HG03159 (cell line): ENCODE results near the gene LCE3D.
"Not testable (repeated sequence)": the region's sequence is repeated elsewhere in the genome, so short reads cannot be mapped to it uniquely, and the experiment has no call there.

ENCODE experiments used
- ATAC-seq: cut with Tn5 transposase; IDR thresholded peaks from one replicate; pipeline ENCODE4 v1.9.1; 2021; ENCODE audit warnings: mild to moderate bottlenecking, moderate library complexity; ENCODE audit not compliant: unreplicated experiment

The LCE3D gene, protein sequence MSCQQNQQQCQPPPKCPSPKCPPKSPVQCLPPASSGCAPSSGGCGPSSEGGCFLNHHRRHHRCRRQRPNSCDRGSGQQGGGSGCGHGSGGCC

DNA sequence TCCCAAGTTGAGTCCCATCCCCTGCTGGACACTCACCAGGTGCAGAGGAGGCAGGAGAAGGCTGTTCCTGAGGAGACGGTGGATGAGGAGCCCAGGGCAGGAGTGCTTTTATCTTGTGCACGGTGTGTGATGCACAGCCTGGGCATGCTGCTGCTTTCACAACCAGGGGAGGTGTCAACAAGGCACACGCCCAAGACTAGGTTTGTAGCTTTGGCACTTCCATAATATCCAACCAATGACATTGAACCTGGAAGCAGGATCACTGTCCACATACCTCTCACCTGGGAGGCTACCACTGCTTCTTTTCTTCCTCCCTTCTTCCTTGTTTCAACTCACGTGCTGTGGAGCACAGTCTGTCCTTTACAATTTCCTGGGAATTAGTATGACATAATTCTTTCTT is at the start of gene LCE3D:
LCE3D (minus strand) TSS at position 84 of the 400 bp plus-strand sequence. CDS start 580 bp downstream, outside the sequence.
- no peak for ATAC-seq

- no peak for ATAC-seq
Measured at GRCh38 chr1:152626744-152627143, 46.4 kb upstream of the LCE3D start.

DNA sequence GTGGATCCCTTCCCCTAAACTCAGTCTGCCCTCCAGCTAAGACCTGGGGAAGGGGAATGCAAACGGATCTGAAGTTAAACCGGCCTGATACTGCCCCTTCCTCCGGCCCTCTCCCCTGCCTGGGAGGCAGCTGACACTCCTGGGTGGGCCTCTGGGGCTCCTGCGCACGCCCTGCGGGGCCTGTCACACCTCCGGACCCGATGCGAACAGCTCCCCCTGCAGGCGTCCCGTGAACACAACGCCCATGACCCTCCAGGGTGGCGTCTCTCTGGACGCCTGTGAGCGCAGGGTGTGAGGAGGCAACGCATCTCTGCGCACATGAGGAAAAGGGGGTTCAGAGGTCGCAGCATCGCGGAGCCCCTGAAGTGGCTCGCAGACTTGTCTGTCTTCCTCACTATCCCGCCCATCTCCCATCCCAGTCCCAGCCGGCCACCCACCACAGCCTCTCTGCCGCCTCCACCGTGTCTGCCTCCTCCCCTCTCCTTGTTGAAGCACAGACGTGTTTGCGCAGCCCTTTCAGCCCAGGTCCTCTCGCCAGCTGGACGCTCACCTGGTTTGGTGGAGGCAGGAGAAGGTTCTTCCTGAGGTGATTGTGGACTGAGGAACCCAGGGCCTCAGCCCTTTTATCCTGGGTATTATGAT is 43.0 kb upstream of the LCE3D start:
- no peak for ATAC-seq

GRCh38 chr1:152622803-152623202 is 42.5 kb upstream of the LCE3D start, which contains the start of gene LCE3A:
Gene LCE3A (minus strand): TSS chr1:152623103. CDS start chr1:152623103, 0 bp downstream.
- ATAC-seq: no peak

DNA sequence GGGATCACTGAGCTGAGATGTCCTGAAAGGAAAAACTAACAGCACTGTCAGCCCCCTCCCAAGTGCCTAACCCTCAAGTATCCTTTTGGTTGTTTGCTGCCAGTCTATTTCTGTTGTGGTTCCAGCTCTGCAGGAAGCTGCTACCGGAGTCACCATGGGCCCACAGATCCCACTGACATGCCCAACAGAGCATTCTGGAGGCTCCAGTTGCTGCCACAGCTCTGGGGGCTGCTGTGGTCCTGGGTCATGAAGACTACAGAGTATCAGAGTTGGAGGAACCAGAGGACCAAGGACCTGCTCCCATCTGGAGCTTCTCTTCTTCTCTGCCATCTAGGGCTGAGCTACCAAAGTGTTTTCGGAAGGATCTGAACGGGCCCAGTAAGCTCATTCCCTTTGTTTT is 41.7 kb upstream of the LCE3D start:
- ATAC-seq: no peak

- ATAC-seq: no peak
Measured at GRCh38 chr1:152613511-152613910, 33.2 kb upstream of the LCE3D start, which contains the start of gene LCE3B. Gene LCE3B (plus strand): TSS chr1:152613811. CDS start chr1:152613811, 0 bp downstream.

DNA sequence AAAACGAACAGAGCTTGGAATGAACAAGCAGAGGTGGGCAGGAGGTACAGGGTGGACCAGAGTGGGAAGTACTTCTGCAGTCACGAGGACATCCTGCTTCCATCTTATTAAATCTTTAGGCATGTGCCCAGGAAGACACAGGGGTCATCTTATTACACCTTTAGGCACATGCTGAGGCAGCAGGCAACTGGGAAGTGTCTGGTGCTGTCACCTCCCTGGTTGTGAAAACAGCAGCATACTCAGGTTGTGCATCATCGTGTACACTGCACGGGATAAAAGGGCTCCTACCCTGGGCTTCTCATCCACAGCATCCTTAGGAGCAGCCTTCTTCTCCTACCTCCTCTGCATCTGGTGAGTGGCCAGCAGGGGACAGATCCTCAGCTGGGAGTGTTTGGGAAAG is 19.6 kb upstream of the LCE3D start, which contains the start of gene LCE3C:
LCE3C (plus strand) TSS at position 301 of the 400 bp plus-strand sequence. CDS start 498 bp downstream, outside the sequence.
- no peak for ATAC-seq

DNA sequence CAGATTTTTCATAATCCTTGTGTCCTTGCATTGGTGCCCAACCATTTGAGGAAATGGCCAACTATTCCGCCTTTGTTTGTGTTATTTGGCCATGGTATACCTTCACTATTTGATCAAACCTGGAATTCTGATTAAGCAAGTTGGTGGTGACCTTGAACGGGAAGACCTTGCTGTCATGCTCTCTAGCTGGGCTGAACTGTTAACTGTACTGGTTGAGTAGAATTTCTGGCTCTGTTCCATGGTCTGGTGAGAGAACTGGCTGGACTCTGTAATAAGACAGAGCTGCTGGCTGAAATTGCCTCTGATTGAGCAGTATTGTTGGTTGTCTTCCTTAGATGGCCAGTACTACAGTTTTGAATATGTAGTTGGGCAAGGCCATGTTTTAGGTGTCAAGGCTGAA is 16.7 kb upstream of the LCE3D start:
- no peak for ATAC-seq

DNA sequence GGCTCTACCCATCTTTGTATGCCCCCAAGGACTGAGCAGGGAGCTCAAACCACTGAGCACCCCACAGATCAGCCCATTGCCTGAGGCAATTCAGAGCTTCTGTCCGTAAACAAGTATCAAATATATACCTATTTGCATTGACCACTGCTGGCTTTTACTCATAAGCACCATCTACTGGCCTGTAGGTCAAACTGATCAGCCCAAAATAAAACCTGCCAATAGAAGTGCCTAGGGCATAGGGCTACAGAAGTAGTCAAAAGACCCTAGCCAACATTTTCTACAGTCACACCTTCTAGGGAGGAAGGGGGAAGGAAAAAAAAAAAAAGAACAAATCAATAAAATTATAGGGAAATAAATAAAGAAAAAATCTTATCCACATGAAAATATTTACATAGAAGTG is 5.3 kb upstream of the LCE3D start:
- no peak for ATAC-seq

DNA sequence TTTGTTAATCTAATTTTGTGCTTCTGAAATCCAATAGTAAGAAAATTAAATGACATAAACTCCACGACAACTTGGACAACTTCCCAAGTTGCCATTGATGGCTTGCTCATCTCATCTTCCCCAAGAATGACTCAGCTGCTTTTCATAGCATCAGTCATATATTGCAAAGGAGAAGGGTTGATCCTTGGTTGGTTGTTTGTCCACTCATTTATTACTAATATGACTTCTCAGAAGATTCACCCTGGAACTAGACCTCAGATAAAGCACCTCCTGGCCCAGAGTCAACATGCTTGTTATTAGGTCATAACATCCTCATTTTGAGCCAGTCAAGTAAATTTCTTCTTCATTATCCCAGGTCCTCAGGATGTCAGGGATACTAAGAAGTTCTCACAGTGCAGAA is 2.3 kb upstream of the LCE3D start:
- no peak for ATAC-seq

- ATAC-seq: not testable (repeated sequence)
Measured at GRCh38 chr1:152579526-152579925, 790 bp downstream of the LCE3D start.

- ATAC-seq: no peak
Measured at GRCh38 chr1:152577168-152577567, 3.1 kb downstream of the LCE3D start.

- ATAC-seq: no peak
Measured at GRCh38 chr1:152566681-152567080, 13.6 kb downstream of the LCE3D start, which contains the start of gene LCE3E. Gene LCE3E (minus strand): TSS chr1:152566780. CDS start chr1:152566208, 572 bp downstream.

GRCh38 chr1:152565535-152566215 is 14.6 kb downstream of the LCE3D start:
- no peak for ATAC-seq

- ATAC-seq: no peak
Measured at GRCh38 chr1:152565115-152565514, 15.2 kb downstream of the LCE3D start.

- not testable (repeated sequence) for ATAC-seq
Measured at GRCh38 chr1:152548358-152548757, 32.0 kb downstream of the LCE3D start.

GRCh38 chr1:152546704-152547103 is 33.6 kb downstream of the LCE3D start:
- no peak for ATAC-seq

DNA sequence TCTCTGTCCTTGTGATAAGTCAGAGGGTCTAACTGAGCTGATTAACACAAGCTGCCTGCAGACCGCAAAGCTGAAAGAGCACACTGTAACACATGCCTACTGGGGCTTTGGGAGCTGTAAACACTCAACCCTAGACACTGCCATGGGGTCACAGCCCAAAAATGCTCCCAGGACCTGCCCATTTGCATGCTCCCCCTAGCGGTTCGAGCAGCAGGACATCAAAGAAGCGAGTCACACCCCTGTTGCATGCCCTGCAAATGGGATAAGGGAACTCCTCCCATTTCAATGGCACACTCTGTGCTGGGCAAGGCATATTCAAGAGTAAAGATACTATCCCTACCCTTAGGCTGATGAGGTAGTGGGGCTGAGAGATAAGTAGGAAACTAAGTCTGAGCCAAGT is 36.5 kb downstream of the LCE3D start:
- ATAC-seq: no peak

DNA sequence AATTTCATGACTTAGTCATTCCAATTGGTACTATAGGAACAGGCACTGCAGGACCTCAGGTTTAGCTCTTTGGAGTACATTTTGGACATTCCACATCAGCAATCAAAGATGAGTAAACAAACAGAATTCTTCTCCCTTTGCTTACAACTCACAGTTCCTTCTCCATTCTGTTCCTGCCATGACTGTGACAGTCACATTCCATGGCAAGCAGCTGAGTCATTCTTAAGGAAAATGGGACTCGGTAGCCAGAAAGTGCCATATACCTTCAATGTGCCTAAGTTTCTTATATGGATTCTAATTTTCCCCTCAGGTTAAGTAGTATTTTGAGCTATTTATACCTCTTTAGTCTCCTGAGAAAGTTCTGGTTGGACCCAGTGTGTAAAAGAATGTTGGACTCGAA is 40.4 kb downstream of the LCE3D start:
- no peak for ATAC-seq

- ATAC-seq: no peak
Measured at GRCh38 chr1:152537496-152537895, 42.8 kb downstream of the LCE3D start.

- no peak for ATAC-seq
Measured at GRCh38 chr1:152535774-152536173, 44.5 kb downstream of the LCE3D start.
